ENCODE data around the gene CCDC137. TPM values are rescaled to one million over a fixed set of nuclear protein-coding genes. Genes with fewer than 3 reads are reported as not detected.

CCDC137 gene
- total and polyA plus RNA-seq, 2 of the 13 experiments (the other 11 are each of a cell fraction or from before 2014, with no cell fraction given), result 14.6 to 39.1 TPM

DNA sequence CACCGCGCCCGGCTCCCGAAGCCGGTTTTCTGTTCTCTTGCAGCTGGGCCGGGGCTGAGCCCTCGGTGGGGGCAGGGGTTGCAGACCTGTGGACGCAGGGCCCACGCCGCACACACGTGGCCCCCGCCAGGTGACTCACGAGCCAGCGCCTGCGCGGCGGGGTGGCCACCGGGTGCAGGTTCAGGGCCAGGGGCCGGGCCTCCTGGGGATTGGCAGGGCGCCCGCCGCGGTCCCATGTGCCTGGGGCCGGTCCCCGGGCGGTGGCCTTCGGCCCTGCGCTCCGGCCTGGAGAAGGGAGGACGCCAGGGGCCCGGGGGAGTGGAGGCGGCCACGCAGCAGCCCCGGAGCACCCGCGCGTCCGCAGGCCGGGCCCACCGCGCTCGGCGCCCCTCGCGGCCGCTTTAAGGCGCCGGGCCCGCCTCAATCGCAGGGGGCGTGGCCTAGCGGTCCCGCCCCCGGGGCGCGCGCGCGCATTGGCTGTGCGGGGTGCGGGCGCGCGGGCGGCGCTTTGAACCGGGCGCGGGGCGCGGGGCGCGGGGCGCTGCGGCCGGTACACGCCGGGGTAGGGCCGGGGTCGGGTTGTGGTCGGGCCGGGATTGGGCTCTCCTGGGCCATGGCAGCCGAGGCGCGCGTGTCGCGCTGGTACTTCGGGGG, 45.4 kb downstream of the CCDC137 start, which contains the start of gene SLC25A10 (continued):
- peak; percentile 95 for TF ChIP-seq ZNF142 (CRISPR knock-in tag; IDR thresholded peaks at IDR 0.05)
- peak; percentile 90 for TF ChIP-seq ARID5B (CRISPR knock-in tag; IDR thresholded peaks at IDR 0.05)
- TF ChIP-seq KDM4B (CRISPR knock-in tag; IDR thresholded peaks at IDR 0.05), result peak; percentile 98
- peak; percentile 91 for TF ChIP-seq PREB (CRISPR knock-in tag; IDR thresholded peaks at IDR 0.05)
- TF ChIP-seq ZNF556 (CRISPR knock-in tag; IDR thresholded peaks at IDR 0.05; ENCODE audit: borderline replicate concordance), result peak; percentile 41; the same call in 1 of the 2 replicates
- TF ChIP-seq NFKB2 (CRISPR knock-in tag; IDR thresholded peaks at IDR 0.05; ENCODE audit: borderline replicate concordance), result peak; percentile 100
- TF ChIP-seq FOXA3 (CRISPR knock-in tag; IDR thresholded peaks at IDR 0.05), result peak; percentile 92
- TF ChIP-seq ZNF747 (CRISPR knock-in tag; IDR thresholded peaks at IDR 0.05; ENCODE audit: borderline replicate concordance), result peak; percentile 95
- TF ChIP-seq ZNF607 (CRISPR knock-in tag; IDR thresholded peaks at IDR 0.05; ENCODE audit: borderline replicate concordance), result peak; percentile 100
- TF ChIP-seq TCF7L2 (IDR thresholded peaks at IDR 0.05; ENCODE audit: low read depth, low read length), result no peak
- TF ChIP-seq NFE2L1 (CRISPR knock-in tag; IDR thresholded peaks at IDR 0.05; ENCODE audit: borderline replicate concordance), result peak; percentile 93; the same call in 1 of the 2 replicates
